ENCODE data around the gene CPNE5. TPM values are rescaled to one million over a fixed set of nuclear protein-coding genes. Genes with fewer than 3 reads are reported as not detected.

The CPNE5 gene
- total RNA-seq, 1 donor = not detected

DNA sequence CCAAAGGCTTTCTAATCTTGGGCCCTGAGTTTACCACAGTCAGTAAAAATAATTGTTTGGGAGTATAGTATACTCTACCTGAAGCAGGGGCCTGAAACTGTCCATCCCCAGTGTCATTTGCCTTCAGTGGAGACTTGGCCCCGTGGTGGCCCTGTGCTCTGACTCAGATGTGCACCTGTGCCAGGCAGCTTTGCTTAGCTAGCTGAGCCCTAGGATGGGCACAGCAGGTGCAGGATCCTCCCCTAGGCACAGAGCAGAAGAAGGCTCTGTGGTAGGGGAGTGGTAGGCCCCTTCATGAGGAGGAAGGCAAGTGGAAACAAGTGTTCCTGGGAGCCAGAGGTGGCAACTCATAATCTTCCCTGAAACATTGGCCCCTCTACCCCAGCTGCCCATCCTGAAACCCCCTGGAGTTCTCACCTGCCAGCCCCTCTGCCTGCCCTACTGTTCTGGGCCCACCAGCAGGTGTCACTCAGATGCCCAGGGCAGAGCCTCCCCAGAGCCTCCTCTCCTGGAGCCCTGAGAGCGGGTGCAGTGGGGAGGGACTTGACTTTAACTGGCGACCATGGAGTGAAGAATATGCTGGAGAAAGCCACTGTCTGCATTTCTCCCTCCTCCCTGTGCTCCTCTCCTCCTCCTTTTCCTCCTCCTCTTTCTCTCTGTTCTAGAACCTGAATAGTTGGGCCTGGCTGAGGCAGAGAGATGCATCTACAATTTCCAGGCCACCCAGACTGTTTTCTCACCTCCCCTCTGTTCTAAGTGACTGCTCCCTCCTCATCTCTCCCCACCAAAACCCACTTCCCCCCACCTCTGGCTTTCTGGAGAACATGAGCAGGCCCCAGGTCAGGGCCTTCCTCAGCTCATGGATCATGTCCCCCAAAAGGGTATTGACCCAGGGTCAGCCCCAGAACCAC, 2.9 kb downstream of the CPNE5 start:
- TF ChIP-seq, protein P1, sequence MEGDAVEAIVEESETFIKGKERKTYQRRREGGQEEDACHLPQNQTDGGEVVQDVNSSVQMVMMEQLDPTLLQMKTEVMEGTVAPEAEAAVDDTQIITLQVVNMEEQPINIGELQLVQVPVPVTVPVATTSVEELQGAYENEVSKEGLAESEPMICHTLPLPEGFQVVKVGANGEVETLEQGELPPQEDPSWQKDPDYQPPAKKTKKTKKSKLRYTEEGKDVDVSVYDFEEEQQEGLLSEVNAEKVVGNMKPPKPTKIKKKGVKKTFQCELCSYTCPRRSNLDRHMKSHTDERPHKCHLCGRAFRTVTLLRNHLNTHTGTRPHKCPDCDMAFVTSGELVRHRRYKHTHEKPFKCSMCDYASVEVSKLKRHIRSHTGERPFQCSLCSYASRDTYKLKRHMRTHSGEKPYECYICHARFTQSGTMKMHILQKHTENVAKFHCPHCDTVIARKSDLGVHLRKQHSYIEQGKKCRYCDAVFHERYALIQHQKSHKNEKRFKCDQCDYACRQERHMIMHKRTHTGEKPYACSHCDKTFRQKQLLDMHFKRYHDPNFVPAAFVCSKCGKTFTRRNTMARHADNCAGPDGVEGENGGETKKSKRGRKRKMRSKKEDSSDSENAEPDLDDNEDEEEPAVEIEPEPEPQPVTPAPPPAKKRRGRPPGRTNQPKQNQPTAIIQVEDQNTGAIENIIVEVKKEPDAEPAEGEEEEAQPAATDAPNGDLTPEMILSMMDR (IDR thresholded peaks at IDR 0.05; ENCODE audit: extremely low read depth, low read depth, low read length) = no peak
- Histone ChIP-seq H3K36me3 (ENCODE audit: insufficient read depth, low read length) (no peaks in the 10 kb centered on the region), H3K27me3 (ENCODE audit: insufficient read depth, low read length) (peaks cover 23% of the 10 kb centered on the region), H4K20me1 (ENCODE audit: insufficient read depth, low read length) (no peaks in the 10 kb centered on the region), H3K4me2 (ENCODE audit: insufficient read depth, low read length) (no peak overlapping the region), H3K27ac (ENCODE audit: low read depth, low read length) (no peak overlapping the region), H2AFZ (ENCODE audit: low read length) (no peak overlapping the region), H3K4me1 (ENCODE audit: insufficient read depth, low read length) (peaks cover 8% of the 10 kb centered on the region), H3K4me3 (ENCODE audit: insufficient read depth, low read length) (no peak overlapping the region), H3K9me3 (ENCODE audit: low read depth, low read length) (no peaks in the 10 kb centered on the region), H3K79me2 (ENCODE audit: insufficient read depth, low read length) (no peaks in the 10 kb centered on the region)
- DNase-seq (ENCODE audit: insufficient read length, low spot score, missing footprints) = peak; percentile 82

DNA sequence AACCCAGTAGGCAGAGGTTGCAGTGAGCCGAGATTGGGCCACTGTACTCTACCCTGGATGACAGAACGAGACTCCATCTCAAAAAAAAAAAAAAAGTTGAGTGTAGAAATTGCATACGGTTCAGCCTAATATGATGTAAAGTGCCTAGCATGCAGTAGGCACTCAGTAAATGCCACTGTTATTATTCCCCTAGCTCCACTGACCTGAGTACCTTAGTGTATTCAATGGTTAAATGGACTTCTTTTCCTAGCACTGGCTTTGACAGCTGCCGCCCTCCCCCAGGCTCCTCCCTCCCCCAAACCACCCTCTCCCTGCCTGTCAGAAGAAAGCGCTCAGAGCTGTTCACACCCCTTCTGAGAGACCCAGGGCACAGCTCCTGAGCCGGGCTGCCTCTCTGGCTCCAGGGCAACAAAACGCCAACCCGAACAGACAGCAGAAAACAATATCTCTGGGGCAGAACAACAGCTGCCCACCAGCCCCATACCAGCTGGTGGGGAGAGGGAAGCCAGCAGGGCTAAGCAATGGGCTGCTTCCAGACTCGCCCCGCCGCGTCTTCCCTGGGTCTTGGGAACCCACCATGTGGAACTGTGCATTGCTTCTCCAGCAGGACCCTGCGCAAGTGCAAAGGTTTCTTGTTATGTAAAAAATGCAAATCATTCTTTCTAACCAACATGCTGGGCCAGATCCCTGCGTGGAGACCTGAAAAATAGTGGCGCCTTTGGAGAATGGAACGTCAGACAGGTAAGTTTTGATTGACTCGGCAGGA, 4.5 kb downstream of the CPNE5 start:
- H3K4me3 ChIP-seq (ENCODE audit: insufficient read depth, low read length) = no peak overlapping the region
- H3K4me1 ChIP-seq (ENCODE audit: insufficient read depth, low read length) = peaks cover 2% of the 10 kb centered on the region
- no peaks in the 10 kb centered on the region for H3K9me3 ChIP-seq (ENCODE audit: low read depth, low read length)
- DNase-seq (ENCODE audit: insufficient read length, low spot score, missing footprints) = no peak
- peaks cover 23% of the 10 kb centered on the region for H3K27me3 ChIP-seq (ENCODE audit: insufficient read depth, low read length)
- H3K4me2 ChIP-seq (ENCODE audit: insufficient read depth, low read length) = no peak overlapping the region
- H4K20me1 ChIP-seq (ENCODE audit: insufficient read depth, low read length) = no peaks in the 10 kb centered on the region
- TF ChIP-seq, protein P1 (IDR thresholded peaks at IDR 0.05; ENCODE audit: extremely low read depth, low read depth, low read length) = no peak
- H3K36me3 ChIP-seq (ENCODE audit: insufficient read depth, low read length) = no peaks in the 10 kb centered on the region
- H3K79me2 ChIP-seq (ENCODE audit: insufficient read depth, low read length) = no peaks in the 10 kb centered on the region
- H3K27ac ChIP-seq (ENCODE audit: low read depth, low read length) = no peak overlapping the region
- H2AFZ ChIP-seq (ENCODE audit: low read length) = no peak overlapping the region

DNA sequence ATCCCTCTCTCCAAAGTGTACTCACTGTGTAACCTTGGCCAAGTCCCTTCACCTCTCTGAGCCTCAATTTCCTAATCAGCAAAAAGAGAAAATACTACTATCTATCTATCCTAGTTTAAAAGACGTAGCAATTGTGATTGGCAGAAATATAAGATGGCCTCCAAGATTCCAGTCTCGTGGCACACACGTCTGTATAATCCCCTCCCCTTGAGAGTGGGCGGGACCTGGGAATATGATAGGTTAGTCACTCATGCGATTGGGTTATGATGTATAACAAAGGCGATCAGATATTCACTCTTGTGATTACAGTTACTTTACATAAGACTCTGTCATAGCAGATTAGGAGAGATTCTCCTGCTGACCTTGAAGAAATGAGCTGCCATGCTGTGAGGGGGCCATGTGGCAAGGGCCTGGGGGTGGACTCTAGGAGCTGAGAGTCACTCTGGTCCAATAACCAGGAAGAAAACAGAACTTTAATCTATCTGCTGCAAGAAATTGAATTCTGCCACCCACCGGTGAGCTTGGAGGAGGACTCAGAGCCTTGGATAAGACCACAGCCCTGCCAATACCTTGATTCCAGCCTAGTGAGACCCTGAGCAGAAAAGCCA, 6.0 kb downstream of the CPNE5 start:
- Histone ChIP-seq H3K4me1 (ENCODE audit: insufficient read depth, low read length) (no peaks in the 10 kb centered on the region), H3K79me2 (ENCODE audit: insufficient read depth, low read length) (no peaks in the 10 kb centered on the region), H3K27me3 (ENCODE audit: insufficient read depth, low read length) (peaks cover 11% of the 10 kb centered on the region), H3K4me3 (ENCODE audit: insufficient read depth, low read length) (no peak overlapping the region), H3K4me2 (ENCODE audit: insufficient read depth, low read length) (no peak overlapping the region), H3K36me3 (ENCODE audit: insufficient read depth, low read length) (no peaks in the 10 kb centered on the region), H3K9me3 (ENCODE audit: low read depth, low read length) (no peaks in the 10 kb centered on the region), H4K20me1 (ENCODE audit: insufficient read depth, low read length) (no peaks in the 10 kb centered on the region), H3K27ac (ENCODE audit: low read depth, low read length) (no peak overlapping the region), H2AFZ (ENCODE audit: low read length) (no peak overlapping the region)
- TF ChIP-seq, protein P1 (IDR thresholded peaks at IDR 0.05; ENCODE audit: extremely low read depth, low read depth, low read length) = no peak
- DNase-seq (ENCODE audit: insufficient read length, low spot score, missing footprints) = no peak
